WERI-Rb-1 (cell line): ENCODE measurements around the gene RBM42.

ENCODE experiments used
- DNase-seq: peaks from one replicate; pipeline ENCODE4 v3.0.0-alpha.2; 2020
- H3K27ac ChIP-seq: fragments of 250-450 bp; sonication (Bioruptor Pico); 2 replicates; pipeline ENCODE4 v1.5.1; 2020; ENCODE audit warnings: mild to moderate bottlenecking, moderate library complexity
- H3K27me3 ChIP-seq: fragments of 250-450 bp; sonication (Bioruptor Pico); 2 replicates; pipeline ENCODE4 v1.5.1; 2021; ENCODE audit warnings: mild to moderate bottlenecking, low read depth, moderate library complexity; ENCODE audit not compliant: insufficient read depth, severe bottlenecking
- H3K36me3 ChIP-seq: fragments of 250-450 bp; sonication (Bioruptor Pico); 2 replicates; pipeline ENCODE4 v1.5.1; 2020; ENCODE audit warnings: mild to moderate bottlenecking, moderate library complexity
- H3K4me3 ChIP-seq: 2 replicates; pipeline ENCODE4 v1.5.1; 2011; ENCODE audit warnings: low read depth, mild to moderate bottlenecking, control low read depth, low read length
- H3K9me3 ChIP-seq: fragments of 250-450 bp; sonication (Bioruptor Pico); 2 replicates; pipeline ENCODE4 v1.5.1; 2021; ENCODE audit warnings: mild to moderate bottlenecking, moderate library complexity; ENCODE audit not compliant: severe bottlenecking
- TF ChIP-seq, protein P1 (sequence below): IDR thresholded peaks from 2 replicates; pipeline ENCODE4 v1.5.1; 2011; ENCODE audit warnings: low read depth, mild to moderate bottlenecking, control low read depth, inconsistent platforms, low read length

The RBM42 gene

GRCh38 chr19:35622750-35623149, 6.1 kb upstream of the RBM42 start:
- TF ChIP-seq, protein P1, sequence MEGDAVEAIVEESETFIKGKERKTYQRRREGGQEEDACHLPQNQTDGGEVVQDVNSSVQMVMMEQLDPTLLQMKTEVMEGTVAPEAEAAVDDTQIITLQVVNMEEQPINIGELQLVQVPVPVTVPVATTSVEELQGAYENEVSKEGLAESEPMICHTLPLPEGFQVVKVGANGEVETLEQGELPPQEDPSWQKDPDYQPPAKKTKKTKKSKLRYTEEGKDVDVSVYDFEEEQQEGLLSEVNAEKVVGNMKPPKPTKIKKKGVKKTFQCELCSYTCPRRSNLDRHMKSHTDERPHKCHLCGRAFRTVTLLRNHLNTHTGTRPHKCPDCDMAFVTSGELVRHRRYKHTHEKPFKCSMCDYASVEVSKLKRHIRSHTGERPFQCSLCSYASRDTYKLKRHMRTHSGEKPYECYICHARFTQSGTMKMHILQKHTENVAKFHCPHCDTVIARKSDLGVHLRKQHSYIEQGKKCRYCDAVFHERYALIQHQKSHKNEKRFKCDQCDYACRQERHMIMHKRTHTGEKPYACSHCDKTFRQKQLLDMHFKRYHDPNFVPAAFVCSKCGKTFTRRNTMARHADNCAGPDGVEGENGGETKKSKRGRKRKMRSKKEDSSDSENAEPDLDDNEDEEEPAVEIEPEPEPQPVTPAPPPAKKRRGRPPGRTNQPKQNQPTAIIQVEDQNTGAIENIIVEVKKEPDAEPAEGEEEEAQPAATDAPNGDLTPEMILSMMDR, result no peak
- no peak overlapping the region for H3K27ac ChIP-seq
- H3K9me3 ChIP-seq, result no peaks in the 10 kb centered on the region
- no peak for DNase-seq
- H3K36me3 ChIP-seq, result peaks cover 28% of the 10 kb centered on the region
- H3K27me3 ChIP-seq, result no peaks in the 10 kb centered on the region
- no peak overlapping the region for H3K4me3 ChIP-seq

GRCh38 chr19:35623327-35624010, 5.4 kb upstream of the RBM42 start:
- DNase-seq, result no peak
- Histone ChIP-seq H3K9me3 (no peaks in the 10 kb centered on the region), H3K36me3 (peaks cover 24% of the 10 kb centered on the region), H3K4me3 (no peak overlapping the region), H3K27me3 (no peaks in the 10 kb centered on the region), H3K27ac (no peak overlapping the region)
- TF ChIP-seq, protein P1, result no peak

DNA sequence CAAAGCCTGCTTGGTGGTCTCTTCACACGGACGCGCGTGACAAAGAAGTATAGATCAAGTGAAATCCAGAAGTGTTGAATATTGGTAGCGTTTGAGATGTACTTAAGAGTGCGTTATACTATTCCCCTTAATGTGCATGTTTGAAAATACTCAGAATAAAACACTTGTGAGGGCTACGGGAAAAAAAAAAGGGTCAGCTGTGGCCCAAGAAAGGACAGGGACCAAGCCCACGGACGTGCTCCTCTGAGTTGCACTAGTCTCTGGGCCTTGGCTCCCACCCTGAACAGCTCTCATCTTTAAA, 622 bp upstream of the RBM42 start:
- H3K27me3 ChIP-seq, result no peaks in the 10 kb centered on the region
- TF ChIP-seq, protein P1, result no peak
- DNase-seq, result no peak
- peaks cover 30% of the 10 kb centered on the region for H3K36me3 ChIP-seq
- no peaks in the 10 kb centered on the region for H3K9me3 ChIP-seq
- peak overlapping the region; percentile 67 for H3K27ac ChIP-seq
- peak overlapping the region; percentile 97 for H3K4me3 ChIP-seq

DNA sequence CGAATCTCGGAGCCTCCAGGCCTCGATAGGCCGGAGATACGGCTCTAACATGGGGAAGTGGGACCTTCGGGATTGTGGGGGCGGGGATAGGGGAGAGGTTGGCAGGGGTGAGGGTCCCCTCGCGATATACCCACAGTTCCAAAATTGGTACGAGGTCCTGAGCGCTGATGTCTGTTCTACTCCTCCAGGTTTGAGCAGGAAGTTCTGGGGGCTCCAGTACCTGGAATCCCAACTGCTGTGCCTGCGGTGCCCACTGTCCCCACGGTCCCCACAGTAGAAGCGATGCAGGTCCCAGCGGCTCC, 447 bp downstream of the RBM42 start:
- peak overlapping the region; percentile 97 for H3K4me3 ChIP-seq
- no peaks in the 10 kb centered on the region for H3K9me3 ChIP-seq
- H3K27ac ChIP-seq, result peak overlapping the region; percentile 79
- H3K27me3 ChIP-seq, result no peaks in the 10 kb centered on the region
- DNase-seq, result no peak
- peaks cover 41% of the 10 kb centered on the region for H3K36me3 ChIP-seq
- TF ChIP-seq, protein P1, result no peak

- Histone ChIP-seq H3K27ac (no peak overlapping the region), H3K27me3 (no peaks in the 10 kb centered on the region), H3K9me3 (no peaks in the 10 kb centered on the region), H3K36me3 (peaks cover 72% of the 10 kb centered on the region), H3K4me3 (no peak overlapping the region)
- TF ChIP-seq, protein P1, result no peak
- DNase-seq, result no peak
These were observed 5.0 kb downstream of the RBM42 start for GRCh38 chr19:35633727-35634440.

DNA sequence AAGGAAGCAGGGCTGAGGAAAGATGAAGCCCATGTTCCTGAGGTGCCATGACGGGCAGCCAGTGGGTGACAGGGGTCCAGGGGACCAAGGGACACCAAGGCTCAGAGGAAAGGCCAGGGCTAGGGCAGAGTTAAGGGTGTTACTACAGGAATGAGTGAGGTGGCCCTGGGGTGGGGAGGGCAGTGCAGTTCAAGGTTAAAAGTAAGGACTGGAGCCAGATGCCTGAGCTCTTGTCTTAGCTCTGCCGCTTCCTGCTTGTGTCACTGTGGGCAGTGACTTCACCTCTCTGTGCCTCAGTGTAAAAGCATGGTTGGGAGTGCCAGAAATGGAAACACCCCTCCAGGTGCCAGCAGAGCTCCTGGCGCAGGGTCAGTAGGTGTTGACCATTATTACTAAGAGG, 7.8 kb downstream of the RBM42 start:
- DNase-seq, result no peak
- H3K4me3 ChIP-seq, result no peak overlapping the region
- H3K27me3 ChIP-seq, result no peaks in the 10 kb centered on the region
- no peaks in the 10 kb centered on the region for H3K9me3 ChIP-seq
- H3K27ac ChIP-seq, result no peak overlapping the region
- H3K36me3 ChIP-seq, result peaks cover 57% of the 10 kb centered on the region
- TF ChIP-seq, protein P1, result no peak
